ENCODE results near the gene SLC25A34.

DNA sequence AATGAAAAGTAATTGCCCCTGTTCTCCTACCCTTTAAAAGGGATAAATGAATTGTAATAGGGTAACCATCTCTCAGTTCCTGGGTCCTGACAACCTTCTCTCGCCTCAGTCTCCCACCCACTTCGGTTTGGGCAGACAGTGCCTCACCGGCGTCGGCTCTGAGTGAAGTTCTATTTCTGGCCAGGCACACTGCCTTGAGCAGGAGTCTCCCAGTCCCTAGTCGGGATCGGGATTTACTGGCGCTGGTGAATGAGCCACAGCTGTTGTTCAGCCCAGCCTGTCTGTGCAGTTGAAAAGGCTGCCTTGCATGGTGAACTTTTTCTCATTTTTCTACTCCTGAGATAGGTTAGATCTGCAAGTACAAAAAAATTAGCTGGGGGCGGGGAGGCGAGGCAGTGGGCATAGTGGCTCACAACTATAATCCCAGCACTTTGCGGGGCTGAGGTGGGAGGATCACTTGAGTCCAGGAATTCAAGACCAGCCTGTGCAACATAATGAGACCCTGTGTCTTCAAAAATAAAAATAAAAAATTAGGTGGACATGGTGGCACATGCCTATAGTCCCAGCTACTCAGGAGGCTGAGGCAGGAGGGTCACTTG lies 44.5 kb upstream of the SLC25A34 start:
- TF ChIP-seq EP300 (IDR thresholded peaks at IDR 0.05): no peak
- TF ChIP-seq, protein P1, sequence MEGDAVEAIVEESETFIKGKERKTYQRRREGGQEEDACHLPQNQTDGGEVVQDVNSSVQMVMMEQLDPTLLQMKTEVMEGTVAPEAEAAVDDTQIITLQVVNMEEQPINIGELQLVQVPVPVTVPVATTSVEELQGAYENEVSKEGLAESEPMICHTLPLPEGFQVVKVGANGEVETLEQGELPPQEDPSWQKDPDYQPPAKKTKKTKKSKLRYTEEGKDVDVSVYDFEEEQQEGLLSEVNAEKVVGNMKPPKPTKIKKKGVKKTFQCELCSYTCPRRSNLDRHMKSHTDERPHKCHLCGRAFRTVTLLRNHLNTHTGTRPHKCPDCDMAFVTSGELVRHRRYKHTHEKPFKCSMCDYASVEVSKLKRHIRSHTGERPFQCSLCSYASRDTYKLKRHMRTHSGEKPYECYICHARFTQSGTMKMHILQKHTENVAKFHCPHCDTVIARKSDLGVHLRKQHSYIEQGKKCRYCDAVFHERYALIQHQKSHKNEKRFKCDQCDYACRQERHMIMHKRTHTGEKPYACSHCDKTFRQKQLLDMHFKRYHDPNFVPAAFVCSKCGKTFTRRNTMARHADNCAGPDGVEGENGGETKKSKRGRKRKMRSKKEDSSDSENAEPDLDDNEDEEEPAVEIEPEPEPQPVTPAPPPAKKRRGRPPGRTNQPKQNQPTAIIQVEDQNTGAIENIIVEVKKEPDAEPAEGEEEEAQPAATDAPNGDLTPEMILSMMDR (IDR thresholded peaks at IDR 0.05): no peak

All from ovary (tissue), 3 donors.